NB4 (cell line): ENCODE data around the gene POU2F1.

Experiments used
- DNase-seq: peaks from one replicate; pipeline ENCODE4 v3.0.0; 2010; ENCODE audit warnings: low read depth
- H3K4me3 ChIP-seq: one replicate; pipeline ENCODE4 v1.5.1; 2011; ENCODE audit warnings: mild to moderate bottlenecking, low read depth, low read length, moderate library complexity
- MAX ChIP-seq: IDR thresholded peaks from 2 replicates; pipeline ENCODE4 v1.6.1; 2011; ENCODE audit warnings: low read depth, low read length
- MYC ChIP-seq: IDR thresholded peaks from 2 replicates; pipeline ENCODE4 v1.6.1; 2011; ENCODE audit warnings: low read depth, low read length
- POLR2A ChIP-seq: IDR thresholded peaks from 2 replicates; pipeline ENCODE4 v1.6.1; 2011; ENCODE audit warnings: mild to moderate bottlenecking; ENCODE audit not compliant: insufficient read length; ENCODE audit errors: extremely low read depth
- TF ChIP-seq, protein P1 (sequence below): IDR thresholded peaks from one replicate; pipeline ENCODE4 v1.5.1; 2012; ENCODE audit warnings: low read depth, low read length

Gene POU2F1

DNA sequence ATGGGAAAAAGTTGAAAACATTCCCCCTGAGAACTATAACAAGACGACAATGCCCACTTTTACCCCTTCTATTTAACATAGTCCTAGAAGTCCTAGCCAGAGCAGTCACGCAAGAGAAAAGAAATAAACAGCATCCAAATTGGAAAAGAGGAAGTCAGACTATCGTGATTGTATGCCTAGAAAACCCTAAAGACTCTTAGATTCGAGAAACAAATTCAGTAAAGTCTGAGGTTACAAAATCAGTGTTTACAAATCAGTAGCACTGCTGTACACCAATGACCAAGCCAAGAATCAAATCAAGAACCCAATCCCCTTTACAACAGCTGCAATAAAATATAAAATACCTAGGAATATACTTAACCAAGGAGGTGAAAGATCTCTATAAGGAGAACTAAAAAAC, 72.4 kb downstream of the POU2F1 start:
- DNase-seq = peak; percentile 42
- TF ChIP-seq, protein P1, sequence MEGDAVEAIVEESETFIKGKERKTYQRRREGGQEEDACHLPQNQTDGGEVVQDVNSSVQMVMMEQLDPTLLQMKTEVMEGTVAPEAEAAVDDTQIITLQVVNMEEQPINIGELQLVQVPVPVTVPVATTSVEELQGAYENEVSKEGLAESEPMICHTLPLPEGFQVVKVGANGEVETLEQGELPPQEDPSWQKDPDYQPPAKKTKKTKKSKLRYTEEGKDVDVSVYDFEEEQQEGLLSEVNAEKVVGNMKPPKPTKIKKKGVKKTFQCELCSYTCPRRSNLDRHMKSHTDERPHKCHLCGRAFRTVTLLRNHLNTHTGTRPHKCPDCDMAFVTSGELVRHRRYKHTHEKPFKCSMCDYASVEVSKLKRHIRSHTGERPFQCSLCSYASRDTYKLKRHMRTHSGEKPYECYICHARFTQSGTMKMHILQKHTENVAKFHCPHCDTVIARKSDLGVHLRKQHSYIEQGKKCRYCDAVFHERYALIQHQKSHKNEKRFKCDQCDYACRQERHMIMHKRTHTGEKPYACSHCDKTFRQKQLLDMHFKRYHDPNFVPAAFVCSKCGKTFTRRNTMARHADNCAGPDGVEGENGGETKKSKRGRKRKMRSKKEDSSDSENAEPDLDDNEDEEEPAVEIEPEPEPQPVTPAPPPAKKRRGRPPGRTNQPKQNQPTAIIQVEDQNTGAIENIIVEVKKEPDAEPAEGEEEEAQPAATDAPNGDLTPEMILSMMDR = no peak
- TF ChIP-seq POLR2A (no peak), MYC (no peak), MAX (no peak)
- no peak overlapping the region for H3K4me3 ChIP-seq

GRCh38 chr1:167294528-167294927, 73.8 kb downstream of the POU2F1 start:
- DNase-seq = peak; percentile 66
- TF ChIP-seq MYC (no peak), POLR2A (no peak), MAX (no peak)
- TF ChIP-seq, protein P1 = no peak
- no peak overlapping the region for H3K4me3 ChIP-seq

DNA sequence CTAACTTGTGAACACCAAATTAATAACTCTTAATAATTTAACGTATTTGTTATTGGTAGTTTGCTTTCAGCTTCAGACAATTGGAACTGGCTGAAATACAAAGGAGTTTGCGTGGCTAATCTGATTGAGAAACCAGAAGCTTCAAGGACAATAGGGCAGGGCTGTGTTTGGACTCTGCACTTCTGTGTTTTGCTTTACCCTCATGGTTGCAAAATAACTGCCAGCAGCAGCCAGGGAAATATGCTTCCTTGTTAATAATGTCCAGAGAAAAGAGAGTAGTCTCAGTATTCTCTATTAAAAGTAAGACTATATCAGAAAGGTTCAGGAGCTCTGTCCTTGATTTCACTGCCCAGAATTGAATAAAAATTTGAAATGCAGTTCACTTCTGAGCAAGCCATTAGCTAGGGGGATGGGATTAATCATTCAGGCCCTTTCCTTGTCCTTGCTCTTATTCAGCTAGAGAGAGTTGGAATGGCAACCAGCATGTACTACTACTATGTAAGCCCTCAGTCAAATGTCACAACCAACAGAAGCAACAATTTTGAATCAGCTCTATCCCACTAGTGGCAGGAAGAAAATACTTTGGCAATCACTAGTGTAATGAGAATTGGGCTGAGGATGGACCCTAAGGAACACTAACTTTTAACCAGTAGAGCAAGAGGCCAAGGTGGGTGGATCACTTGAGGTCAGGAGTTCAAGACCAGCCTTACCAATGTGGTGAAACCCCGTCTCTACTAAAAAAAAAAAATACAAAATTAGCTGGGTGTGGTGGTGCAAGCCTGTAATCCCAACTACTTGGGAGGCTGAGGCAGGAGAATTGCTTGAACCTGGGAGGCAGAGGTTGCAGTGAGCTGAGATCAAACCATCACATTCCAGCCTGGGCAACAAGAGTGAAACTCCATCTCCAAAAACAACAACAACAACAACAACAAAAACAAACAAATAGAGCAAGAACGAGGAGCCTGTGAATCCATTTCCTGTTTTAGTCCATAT, 76.8 kb downstream of the POU2F1 start:
- peak overlapping the region; percentile 17 for H3K4me3 ChIP-seq
- TF ChIP-seq, protein P1 = no peak
- peak; percentile 14; the same call in 1 of the 2 replicates for TF ChIP-seq MYC
- no peak for TF ChIP-seq MAX
- peak; percentile 15 for TF ChIP-seq POLR2A
- peak; percentile 89 for DNase-seq

GRCh38 chr1:167298325-167298724, 77.6 kb downstream of the POU2F1 start:
- TF ChIP-seq POLR2A (no peak), MYC (no peak), MAX (no peak)
- TF ChIP-seq, protein P1 = no peak
- H3K4me3 ChIP-seq = no peak overlapping the region
- no peak for DNase-seq

GRCh38 chr1:167301355-167301754, 80.7 kb downstream of the POU2F1 start:
- DNase-seq = no peak
- TF ChIP-seq POLR2A = no peak
- no peak for TF ChIP-seq MAX
- no peak for TF ChIP-seq MYC
- no peak overlapping the region for H3K4me3 ChIP-seq

GRCh38 chr1:167304165-167304564, 83.5 kb downstream of the POU2F1 start:
- no peak overlapping the region for H3K4me3 ChIP-seq
- no peak for TF ChIP-seq MAX
- TF ChIP-seq MYC = no peak
- TF ChIP-seq POLR2A = no peak
- TF ChIP-seq, protein P1 = no peak
- no peak for DNase-seq
